Measurements from ENCODE around the gene CCDC88C.

The CCDC88C gene

DNA sequence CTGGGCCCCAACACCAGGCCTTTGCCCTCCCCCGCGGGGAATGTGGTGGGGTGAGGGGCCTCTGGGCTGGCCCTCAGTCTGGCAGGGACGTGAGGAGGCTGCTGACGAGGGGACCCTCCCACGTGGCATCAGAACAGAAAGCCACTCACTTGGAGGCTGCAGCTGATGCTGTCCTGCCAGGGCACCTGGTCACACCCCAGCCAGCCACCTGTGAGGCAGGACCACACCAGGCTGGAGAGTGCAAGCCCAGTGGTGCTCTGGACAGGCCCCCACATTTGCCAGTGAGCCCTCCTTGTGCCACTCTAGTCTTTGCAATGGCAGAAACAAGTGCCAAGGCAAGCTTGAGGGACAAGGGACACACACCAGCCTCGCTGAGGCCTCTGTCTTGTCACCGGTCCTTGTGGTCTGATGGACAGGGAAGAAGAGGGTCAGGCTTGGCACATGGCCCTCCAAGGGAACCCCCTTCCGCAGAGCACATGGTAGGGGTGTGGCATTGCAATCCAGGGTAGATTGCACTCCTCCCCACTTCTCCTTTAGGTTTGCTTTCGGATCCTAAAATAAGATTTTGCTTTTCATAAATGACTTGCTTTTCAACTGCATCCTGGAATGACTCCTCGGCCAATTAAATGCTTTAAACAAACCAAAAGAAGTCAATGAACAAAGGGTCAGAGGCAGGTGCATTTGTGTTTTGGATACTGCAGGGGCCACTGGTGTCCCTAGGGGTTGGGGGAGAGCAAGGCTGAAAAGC, 53.7 kb downstream of the CCDC88C start:
- DNase-seq = no peak

- no peak for DNase-seq
These were observed 56.3 kb downstream of the CCDC88C start for GRCh38 chr14:91361233-91361811.

- no peak for DNase-seq
These were observed 57.0 kb downstream of the CCDC88C start for GRCh38 chr14:91360490-91361232.

DNA sequence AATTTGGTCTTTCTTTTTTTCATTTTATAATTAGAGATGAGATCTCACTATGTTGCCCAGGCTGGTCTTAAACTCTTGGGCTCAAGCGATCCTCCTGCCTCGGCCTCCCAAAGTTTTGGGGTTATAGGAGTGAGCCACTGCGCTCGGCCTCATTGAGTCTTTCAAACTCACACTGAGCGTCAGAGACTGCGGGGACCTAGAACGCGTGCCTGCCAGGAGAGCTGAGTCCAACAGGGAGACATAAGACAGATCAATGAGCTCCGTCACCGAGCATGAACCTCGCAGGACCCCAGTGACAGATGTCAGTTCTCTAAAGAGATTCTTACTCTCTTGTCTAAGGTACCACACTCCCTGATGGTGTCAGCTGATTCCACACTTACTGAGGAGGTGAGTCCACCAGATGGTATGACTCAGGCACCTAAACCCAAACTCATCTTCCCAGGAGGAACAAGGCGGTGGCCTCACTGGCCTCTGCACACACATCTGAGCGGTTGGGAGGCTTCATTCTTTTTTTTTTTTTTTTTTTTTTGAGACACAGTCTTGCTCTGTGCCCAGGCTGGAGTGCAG, 58.9 kb downstream of the CCDC88C start:
- no peak for DNase-seq

DNA sequence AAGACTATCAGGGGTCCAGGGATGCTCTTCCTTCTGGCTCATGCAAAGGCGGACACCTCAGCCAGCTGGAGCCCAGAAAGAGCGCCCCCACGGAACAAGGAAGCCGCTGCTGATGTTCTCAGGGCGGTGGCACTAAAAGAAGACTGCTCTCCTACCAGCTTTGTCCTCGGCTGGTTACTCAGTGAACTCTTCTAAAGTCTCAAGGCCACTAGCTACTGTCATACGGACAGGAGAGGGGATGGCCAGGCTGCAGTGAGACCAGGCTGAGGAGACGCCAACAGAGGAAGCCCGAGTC, 59.6 kb downstream of the CCDC88C start:
- no peak for DNase-seq

- no peak for DNase-seq
These were observed 60.2 kb downstream of the CCDC88C start for GRCh38 chr14:91357272-91358024.

DNA sequence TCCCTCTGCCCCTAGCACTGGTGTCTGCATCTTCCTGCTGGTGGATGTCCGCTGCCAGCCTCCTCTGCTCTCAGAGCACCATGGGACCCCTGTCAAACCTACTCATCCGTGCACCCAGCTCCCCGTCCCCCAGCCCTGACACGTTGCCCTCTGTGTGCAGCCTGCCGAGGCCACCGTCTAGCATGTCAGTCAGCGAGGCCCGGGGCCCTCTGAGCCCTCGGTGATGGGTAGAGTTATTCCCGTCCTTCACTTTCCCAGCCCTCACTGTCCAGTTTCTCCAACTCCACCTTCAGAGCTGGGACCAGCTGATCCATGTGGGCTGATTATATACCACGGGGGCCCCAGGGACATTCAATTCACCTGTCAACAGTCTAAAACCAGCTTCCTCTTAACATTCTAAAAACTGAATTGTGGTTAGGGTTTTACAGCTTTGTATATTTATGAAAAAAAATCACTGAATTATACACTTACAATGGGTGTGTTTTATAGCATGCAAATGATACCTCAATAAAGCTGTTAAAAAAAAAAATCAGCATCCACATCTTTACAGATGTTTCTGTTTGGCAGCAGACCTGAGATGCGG, 61.3 kb downstream of the CCDC88C start:
- DNase-seq = no peak

DNA sequence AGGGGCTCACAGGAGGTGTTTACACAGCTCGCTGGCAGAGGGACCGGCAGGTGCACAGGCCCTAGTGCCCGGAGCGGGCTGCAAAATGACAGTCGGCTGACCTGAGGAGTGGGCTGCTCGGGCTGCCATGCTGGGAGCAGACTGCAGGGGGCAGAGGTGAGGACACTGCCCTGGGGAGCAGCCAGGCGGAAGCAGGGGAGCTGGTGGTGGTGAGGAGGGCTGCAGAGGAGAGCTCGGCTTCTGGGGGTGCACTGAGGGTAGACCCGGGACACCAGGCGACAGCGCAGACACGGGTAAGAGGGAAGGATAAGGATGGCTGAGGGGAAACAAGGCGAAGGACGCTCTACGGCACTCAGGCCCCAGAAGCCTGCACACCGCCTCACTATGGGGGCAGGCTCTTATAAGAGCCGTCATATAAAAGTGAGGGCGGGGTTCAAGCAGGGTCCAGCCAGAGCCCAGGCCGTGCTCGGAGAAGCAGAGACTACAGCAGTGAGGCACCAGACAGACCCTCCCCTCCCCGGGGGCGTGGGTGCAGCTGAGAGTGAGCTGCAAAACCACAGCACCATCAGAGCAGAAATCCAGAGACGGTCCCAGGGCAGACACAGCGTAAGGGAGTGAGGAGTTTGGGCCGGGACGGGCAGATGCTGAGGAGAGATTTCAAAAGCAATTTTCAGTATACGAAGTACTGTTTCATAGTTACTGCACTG, 62.5 kb downstream of the CCDC88C start:
- DNase-seq = no peak

DNA sequence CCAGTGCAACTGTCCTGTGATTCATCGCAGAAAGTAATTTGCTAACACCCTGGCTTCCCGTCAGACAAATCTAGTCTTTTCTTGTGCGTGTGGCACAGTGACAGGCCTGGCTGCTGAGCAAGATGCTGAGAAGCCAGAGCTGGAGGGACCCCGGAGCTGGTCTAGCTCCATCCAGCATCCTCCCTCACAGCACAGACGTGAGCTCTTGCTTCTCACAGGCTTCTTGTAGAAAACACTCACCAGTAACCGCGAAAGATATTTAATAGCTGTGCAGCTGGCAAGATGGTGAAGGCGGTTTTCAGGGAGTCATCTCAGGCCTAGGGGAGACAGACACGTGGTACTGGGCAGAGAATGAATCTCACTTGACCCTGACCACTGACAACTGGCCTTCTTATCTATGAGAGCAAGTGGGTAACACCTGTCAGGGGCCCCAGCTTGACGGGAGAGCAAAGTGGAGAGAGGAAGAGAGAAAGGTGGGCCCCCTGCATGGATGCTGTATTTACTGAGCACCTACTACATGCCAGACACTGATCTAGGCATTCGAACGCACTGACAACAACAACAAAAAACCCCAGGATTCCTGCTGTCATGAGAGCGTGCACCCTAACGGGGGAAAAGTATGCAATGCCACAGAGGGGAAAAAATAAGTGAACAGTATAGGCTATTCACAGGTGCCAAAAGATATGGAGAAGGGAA, 63.3 kb downstream of the CCDC88C start:
- no peak for DNase-seq

- no peak for DNase-seq
These were observed 64.6 kb downstream of the CCDC88C start for GRCh38 chr14:91352728-91353692.

- no peak for DNase-seq
These were observed 65.6 kb downstream of the CCDC88C start for GRCh38 chr14:91352053-91352452.

DNA sequence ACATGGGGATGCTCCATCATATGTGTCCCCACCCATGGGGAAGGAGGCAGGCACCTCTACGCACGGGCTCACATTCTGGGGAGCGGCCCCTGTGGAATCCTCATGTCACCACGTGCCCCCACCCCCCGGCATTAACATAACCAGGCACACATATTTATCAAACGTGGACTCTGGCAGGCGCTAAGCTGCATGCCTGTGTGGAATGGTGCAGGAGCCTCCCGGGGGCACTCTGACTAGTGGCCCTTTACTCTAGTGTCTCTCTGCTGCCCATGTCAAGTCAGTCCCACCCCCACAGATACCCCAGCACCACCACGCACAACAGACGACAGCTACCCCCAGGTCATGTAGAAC, 66.1 kb downstream of the CCDC88C start:
- DNase-seq = no peak

DNA sequence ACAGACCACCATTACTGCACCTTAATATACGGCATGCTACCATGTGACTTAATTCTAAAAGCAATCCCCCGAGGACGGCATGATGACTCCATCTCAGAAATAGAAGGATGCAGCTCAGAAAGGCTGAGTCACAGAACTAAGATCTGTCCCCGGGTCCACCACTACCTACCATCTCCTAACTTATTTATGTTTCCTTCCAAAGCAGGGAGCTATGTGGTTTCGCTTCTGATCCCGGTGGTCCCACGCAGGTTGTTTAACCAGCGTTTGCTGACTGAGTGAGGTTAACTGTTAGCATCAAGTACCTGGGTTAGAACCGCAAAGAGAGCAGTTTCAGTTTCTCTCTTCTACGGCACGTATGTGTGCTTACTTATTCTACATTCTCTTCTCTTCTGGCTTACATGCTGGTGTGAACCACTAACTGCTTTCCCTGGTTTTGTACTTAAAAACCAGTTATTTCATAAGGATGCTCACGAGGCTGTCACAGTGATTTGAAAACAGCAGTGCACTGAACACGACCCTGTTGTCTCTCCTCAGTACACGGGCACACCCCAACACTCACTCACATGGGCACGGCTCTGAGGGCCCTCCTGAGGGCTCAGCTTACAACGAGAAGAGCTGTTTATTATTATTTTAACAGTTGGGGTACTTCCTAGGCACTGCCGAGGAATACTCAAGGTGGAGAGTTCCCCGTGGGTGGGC, 66.7 kb downstream of the CCDC88C start:
- DNase-seq = no peak

DNA sequence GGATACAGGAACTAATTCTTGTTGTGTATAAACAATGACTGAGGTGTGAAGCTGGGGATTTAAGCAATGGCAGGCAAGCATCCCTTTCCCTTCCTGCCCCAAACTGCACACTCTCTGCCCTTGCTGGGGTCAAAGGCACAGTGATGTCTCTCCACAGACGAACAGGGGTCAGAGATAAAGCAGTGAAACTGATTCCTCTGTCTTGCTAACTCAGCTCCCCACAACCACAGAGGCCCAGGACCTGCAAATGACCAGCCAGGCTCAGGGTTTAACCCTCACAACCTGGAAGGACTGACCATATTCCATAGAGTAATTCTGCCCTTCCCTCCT, 67.2 kb downstream of the CCDC88C start:
- no peak for DNase-seq

DNA sequence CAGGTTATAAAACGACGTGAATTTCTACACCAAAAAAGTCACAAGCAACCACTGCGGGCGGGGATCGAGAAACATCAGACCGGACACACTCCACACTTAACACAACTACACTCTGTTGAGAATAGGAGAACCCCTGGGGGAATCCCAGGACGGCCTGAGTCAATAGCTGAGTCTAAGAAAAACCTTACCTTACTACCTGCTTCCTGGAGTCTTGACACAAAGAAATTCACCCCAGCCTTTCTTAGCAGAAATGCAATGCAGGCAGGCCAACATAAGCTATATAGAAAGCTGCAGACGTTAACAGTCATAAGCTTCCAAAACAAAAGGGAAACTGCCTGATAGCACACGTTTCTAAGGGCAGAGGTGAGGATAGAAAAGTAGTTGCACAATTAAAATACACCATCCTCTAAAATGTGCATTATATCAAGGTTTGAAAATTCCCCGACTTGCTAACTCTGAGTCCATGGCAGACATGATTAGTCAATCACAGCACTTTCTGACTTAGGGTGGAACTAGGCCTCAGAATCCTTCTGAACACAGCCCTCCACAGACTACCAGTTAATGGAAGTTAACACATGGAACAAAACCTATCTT, 68.0 kb downstream of the CCDC88C start:
- DNase-seq = no peak

DNA sequence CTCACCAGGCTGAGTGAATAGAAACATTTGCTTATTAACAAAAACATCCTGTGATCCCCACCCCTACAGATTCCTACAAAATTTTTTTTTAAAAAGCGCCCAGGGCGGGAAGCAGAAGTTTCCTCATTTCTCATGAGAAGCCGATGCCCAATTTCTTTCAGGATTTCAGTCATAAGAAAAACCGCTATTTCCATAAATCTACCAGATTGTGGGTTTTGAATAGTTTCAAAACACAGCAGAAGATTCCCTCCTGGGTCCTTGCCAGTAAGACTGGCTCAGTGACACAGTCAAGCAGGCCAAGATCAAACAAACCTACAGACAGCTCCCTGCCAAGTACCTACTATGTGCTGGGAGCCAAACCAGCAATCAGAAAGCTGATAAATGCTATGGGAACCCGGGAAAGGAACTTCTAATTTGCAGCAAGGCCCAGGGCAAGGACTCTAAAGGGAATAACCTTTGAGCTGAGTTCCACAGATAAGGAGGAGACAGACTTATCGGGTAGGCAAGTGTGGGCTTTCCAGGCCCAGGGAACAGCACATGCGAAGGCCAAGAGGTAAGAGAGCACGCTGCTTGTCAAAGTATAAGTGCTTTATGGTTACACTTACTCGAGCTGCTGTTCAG, 68.7 kb downstream of the CCDC88C start:
- DNase-seq = no peak

DNA sequence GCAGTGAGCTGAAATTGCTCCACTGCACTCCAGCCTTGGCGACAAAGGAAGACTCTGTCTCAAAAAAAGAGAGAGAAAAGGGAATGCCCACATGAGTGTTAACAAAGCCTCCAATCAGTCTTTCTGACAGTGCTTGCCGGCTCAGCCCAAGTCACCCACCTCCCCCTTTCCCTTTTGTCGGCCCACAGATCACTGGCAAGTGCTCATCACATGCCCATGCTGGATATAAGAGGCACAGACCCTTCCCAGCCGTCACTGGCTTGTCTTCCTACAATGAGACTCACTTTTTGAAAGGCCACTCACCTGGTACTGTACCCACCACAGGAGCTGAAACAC, 70.8 kb downstream of the CCDC88C start:
- no peak for DNase-seq

- no peak for DNase-seq
These were observed 73.5 kb downstream of the CCDC88C start for GRCh38 chr14:91344096-91344495.

GRCh38 chr14:91343051-91343450, 74.6 kb downstream of the CCDC88C start:
- no peak for DNase-seq
